HG02642 (cell line): ENCODE measurements around the gene NHEJ1.

ENCODE experiments used
- ATAC-seq: cut with Tn5 transposase; IDR thresholded peaks from one replicate; pipeline ENCODE4 v1.9.1; 2021; ENCODE audit warnings: mild to moderate bottlenecking; ENCODE audit not compliant: unreplicated experiment, poor library complexity

NHEJ1 gene

DNA sequence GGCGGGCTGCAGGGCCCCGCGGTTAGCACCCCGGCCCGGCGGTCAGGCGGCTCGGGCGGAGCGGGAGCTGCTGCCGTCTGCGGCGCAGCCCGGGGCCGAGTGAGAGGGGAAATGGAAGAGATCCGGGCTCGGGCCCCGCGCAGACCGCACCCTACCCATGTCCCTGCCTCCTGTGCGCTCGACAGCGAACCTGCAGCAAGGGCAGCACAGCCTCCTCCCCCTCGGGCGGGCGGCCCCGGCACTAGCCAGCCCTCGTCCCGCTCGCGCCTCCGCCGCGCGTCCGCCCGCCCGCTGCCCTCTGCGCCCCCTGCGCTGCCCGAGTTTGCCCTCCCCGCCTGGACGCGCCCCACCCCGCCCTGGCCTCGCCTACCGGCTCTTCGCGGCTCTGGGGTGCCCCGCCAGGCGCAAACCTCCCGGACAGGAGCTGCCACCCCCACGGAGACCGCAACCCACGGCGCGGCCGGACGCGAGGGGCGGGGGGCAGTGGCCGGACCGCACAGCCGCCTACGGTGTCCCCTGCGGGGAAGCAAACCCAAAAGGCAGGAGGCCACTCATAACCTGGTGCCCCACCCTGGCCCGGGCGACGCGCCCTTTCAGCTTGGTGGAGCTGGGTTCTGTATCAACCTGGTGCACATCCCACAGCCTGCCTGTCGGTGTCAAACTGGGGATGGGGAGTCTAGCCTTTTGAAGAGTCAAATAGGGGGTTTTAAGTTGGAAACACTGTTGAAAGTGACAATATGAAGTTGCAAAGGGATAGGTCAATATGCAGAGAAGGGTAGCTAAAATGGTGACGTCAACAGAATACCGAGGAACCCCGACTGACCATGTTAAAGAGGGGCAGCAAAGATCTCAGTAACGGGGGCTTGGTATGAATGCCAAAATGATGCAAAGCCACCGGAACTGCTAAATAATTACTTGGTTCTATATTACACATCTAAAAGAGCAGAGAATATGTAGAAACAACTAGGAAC lies 99.5 kb downstream of the NHEJ1 start, which contains the start of gene IHH:
IHH (minus strand) TSS at position 101 of the 971 bp plus-strand sequence. CDS start 454 bp downstream, outside the sequence.
- no peak for ATAC-seq

DNA sequence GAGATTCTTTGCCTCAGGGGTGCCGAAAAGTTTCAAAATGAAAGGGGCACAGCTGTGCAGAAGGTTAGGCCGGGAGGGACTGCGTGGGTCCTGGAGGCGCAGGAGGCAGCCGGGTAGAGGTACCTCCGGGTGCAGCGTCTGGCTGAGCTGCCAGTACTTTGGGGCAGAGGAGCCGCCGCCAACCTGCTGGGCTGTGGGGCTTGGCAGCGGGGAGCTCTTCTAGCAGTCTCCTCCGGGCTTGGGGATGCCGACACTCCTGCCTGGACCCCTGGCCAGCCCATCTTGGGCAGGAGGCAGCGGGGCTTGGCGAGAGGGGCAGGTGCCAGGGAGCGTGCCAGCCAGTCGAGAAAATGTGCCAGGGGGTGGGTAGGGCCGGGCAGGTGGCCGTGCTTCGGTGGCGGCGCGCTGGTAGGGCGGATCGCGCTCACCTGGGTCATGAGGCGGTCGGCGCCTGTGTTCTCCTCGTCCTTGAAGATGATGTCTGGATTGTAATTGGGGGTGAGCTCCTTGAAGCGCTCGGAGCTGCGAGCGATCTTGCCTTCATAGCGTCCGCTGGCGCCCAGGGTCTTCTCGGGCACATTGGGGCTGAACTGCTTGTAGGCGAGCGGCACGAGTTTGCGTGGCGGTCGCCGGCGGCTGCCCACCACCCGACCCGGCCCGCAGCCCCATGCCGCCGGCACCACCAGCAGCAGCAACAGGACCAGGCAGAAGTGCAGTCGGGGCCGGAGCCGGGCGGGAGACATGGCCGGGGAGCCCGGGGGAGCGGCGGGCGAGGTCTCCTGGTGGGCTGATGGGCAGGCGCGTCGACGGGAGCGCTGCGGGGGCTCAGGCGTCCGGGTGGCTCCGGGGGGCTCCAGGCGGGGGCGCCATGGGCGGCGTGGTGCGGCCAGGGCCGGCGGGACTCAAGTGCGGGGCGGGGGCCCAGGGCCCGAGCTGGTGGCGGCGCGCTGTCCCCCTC lies 100.6 kb downstream of the NHEJ1 start:
- ATAC-seq = no peak

DNA sequence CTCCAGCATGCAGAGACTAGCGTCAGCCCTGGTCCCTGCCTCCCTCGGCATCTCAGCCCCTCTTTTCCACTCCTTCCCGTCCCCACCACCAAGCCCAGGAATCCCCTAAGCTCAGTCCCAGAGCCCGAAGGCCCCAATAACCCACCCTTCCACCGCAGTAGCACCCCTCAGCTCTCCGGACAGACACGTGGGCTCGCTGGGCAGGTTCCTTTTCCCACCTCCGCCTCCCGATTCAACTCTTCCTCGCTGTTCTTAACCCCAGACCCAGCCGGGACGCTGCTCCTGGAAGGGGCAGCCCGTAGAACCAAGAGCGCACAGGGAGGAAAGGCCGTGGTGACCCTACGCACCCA lies 101.3 kb downstream of the NHEJ1 start:
- no peak for ATAC-seq

DNA sequence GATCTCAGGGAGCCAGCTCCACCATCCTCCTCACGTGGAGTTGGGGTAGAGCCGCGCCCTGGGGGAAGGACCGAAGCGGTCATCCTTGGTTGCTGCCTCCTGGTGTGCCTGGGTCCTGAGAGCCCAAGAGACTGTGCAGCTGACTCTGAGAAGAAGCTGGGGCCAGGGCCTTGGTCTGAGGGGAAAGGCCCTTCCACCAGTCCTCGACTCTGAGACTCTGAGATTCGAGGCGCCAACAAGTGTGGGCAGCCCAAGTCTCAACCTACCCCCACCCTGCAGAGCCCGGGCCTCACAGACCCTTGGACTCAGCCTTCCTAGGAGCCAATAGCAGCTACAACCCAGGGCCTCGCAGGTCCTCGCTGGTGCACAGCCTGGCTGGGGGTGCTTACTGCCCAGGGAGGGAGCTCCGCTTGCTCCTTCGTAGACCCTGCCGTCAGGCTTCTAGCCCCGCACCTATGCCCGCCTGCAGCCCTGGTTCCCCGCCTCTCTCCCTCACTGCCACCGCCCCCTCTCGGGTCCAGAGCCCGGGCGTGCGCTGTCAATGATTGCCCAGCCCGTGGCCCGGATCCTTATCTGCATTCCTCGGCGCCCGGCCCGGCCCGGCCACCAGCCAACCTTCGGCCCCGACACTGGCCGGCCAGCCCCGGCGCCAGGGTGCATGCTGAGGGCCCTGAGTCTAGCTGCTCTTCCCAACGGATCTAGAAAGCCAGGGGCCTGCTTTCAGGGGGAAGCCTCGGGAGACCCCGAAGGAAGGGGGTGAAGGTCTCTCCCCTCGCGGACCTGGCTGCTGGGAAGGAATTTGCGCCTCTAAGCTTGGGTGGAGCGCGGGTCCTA lies 101.9 kb downstream of the NHEJ1 start:
- ATAC-seq = no peak

DNA sequence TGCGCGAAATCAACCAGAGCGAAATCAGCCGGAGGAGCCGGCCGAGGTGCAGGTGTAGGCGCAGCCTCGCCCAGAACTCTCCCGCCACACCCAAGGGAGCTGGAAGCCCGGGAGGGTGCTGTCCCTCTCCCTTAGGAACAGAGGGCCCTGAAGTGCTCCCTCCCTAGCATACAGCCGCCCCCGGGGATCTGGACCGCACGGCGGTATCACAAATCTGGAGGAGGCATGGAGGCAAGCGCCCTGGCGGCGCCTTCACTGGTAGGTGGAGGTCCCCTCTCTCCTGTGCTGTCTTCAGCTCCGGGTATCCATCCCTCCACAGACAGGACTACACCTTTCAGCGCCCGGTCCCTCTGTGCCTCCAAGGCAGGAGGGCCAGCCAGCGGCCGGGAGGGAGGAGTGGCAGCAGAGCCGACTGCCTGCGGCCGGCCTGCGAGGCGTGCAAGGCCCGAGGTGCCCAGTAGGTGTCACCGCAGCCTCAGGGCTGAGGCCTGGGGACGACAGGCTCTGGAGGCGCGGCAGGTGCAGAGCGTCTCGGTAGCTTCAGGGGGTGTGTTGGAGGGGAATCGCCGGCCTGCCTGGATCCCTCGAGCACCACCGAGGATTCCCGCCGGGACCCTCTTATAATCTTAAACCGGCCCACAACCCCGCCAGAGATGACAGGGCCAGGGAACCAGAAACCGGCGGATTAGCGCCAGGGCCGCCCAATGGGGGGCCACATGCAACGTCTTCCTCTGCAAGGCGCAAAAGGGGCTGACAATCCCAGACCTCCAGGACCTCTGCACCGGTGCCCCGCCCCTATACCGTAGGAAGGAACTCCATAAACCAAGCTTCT lies 102.7 kb downstream of the NHEJ1 start:
- ATAC-seq = peak; percentile 95

DNA sequence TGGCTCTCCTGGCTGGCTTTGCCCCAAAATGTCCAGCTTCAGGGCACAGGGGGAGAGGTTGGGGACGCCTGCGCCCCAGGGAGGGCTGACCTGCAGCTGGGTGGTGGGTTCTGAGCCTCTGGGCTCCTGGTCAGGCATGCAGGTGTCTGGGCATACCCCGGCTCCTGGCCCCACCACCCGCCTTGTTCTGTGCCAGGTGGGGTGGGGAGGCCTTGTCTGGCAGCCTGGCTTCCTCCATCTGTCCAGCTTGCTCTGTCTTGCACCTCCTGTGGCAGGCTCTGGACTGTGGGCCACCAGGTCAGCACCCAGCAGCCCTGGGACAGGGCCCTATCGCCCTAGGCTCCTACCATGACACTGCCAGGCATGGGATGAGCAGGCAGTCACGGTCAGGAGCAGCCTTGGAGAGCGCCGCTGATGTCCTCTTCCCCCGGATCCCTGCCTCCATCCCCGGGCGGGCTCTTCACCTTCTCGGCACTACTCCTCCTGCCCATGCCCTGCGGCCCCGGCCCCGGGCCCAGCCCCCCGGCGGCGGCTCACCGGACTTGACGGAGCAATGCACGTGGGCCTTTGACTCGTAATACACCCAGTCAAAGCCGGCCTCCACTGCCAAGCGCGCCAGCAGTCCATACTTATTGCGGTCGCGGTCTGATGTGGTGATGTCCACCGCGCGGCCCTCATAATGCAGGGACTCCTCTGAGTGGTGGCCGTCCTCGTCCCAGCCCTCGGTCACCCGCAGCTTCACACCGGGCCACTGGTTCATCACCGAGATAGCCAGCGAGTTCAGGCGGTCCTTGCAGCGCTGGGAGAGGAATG lies 103.5 kb downstream of the NHEJ1 start:
- no peak for ATAC-seq

DNA sequence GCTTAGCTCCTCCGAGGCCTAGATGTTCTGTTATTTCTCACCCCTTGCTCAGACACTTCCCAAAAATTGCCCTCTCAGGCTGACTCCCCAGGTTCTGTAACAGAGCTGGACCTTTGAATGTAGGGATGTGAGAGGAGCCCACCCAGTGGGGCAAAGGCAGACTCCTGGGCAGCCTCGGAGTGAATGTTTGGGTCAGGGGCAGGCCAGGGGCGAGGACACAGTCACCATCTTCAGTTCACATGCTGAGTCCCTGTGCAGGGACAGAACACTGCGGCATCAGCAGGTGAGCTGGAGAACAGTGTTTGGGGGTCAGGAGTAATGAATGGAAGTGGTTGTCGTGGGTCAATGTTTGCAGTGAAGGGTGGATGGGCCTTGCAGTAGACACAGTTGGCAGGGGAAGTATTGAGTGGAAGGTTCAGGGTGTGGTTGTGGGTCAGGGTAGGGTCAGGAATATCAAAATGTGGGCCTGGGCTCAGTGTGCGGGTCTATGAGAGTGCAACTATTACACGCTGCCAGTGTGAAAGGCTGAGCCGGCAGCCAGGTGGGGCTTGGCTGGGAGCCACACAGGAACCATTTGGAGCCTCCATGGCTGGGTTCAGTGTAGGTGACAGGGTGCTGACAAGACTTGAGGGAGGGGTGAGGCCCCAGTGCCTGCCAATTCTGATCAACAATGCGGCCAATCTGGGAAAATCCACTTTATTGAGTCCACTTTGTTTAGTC lies 104.3 kb downstream of the NHEJ1 start:
- no peak for ATAC-seq

DNA sequence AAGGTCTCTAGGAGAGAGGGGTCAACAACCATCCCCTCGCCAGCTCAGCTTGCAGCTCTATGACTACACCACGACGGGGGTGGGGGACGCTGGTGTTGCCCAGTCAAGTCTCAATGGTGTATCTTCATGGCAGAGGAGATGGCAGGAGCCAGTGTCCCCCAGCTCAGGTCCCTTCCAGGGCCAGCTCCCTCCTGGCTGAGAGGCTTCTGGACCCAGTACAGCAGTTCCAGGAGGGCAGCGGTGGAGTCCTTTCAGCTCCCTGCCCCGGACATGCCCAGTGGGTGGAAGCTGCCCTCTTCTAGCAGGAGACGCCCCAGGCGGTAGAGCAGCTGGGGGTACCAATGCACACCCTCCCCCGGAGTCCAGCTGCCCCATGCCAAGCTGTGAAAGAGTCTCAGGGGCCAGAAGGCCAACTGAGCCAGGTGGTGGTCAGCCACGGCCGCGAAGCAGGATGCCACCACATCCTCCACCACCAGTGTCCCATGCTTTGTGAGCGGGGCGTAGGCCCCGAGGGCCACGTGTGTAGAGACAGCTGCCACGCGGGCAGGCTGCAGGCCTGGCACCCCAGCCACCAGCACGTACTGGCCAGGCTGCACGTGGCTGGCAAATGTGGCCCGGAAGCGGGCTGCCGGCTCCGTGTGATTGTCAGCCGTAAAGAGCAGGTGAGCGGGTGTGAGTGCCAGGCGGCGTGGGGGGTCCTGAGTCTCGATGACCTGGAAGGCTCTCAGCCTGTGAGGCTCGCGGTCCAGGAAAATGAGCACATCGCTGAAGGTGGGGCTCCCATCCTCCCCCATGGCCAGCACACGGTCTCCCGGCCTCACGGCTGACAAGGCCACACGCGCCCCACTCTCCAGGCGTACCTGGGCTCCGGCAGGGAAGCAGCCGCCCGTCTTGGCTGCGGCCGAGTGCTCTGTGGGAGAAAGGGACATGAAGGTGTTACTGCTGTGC lies 105.4 kb downstream of the NHEJ1 start:
- ATAC-seq = no peak

DNA sequence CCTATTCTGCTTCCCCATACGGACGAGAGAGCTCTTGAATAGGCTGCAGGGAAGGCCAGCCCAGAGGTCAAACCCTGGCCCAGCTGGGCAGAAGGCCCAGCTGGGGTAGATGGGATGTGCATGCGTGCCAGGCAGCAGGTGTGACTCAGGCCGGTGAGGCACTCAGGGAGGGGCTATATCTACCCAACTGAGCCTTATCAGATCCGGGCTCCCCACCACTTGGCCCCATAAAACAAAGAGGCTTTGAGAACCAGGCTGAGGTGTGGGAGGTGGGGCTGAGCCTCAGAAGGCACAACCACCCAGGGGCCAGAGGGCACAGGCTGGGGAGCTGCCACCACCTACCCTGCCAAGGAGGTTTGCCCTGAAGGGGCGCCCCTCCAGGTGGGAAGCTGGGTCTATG lies 111.3 kb downstream of the NHEJ1 start:
- no peak for ATAC-seq

DNA sequence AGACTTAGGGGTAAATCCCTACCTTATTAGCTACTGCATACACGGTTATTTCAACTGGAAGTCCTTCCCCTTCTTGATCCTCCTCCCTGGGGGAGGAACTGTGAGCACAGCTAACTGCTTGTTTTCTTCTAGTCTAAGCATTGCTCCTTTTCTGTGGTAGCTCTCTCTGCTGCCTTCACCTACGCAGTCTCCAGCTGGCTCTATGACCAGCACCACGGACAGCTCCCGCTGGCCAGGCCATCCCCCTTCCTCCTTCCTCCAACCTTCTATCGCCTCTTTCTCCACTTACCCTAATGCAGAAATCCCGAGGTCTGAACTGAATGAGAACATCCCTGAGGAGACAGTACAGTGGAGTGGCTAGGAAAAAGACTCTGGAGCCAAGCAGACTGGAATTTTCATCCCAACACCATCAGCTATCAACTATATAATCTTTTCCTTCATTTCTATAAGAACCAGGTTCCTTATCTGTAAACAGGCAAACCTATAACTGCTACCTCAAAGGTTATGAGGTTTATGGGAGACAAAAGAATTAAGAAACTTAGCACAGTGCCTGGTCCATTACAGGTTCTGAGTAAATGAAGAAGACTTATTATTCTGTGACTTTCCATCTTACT lies 114.6 kb downstream of the NHEJ1 start:
- no peak for ATAC-seq

DNA sequence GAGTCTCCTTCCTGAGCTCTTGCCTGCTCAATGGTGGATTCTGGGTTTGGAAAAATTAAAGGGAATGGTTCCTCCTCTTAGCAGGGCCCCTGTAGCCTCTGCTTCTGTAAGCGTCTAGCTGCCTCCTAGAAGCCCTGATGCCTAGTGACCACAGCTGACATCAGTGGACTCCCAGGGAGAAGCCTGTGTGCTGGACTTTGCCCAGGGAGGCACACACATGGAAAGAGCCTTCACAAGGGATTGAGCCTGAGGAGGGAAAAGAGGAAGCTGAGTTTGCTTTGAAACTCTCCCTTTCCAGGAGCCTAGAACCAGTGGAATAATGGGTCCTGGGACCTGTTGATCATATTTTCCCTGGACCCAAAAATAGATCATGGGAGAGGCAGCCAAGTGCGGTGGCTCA lies 117.9 kb downstream of the NHEJ1 start:
- no peak for ATAC-seq

DNA sequence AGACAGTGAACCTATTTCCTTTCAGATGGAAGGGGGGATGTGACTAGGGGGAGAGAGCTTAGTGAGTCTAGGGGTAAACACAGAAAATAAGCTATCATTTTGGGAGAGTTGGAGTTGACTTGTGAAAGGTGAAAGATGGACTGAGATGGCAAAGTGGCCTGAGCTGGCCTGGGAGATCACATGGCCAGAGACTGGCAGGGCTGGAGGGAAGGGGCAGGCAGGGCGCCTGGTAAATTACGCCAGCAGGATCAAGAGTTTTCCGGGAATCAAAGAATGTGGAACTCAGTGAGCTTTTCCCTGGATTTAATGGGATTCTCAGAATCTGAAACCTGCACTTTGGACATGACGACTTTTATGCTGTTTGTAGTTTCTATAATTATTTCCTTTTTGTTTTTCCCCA lies 118.5 kb downstream of the NHEJ1 start:
- no peak for ATAC-seq

DNA sequence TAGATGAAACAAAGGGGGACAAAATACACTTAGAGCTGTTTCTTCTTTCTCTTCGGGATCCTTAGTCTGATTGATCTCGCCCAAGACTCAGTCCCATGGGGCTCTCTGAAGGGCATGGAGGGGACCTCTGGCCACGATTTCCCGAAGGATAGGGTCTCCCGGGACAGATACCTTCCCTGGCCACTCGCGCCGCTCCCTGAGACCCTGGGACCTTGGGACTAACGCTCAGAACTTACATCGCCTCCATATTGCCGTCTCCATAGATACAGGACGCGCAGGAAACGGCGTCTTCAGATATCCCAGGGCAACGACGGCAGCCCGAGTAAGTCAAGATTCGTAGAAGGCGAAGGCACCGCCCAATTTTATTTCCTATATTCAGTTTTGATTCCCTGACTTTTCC lies 119.4 kb downstream of the NHEJ1 start, which contains the start of gene CFAP65:
CFAP65 (minus strand) TSS at position 265 of the 400 bp plus-strand sequence. CDS start 2,468 bp downstream, outside the sequence.
- no peak for ATAC-seq

DNA sequence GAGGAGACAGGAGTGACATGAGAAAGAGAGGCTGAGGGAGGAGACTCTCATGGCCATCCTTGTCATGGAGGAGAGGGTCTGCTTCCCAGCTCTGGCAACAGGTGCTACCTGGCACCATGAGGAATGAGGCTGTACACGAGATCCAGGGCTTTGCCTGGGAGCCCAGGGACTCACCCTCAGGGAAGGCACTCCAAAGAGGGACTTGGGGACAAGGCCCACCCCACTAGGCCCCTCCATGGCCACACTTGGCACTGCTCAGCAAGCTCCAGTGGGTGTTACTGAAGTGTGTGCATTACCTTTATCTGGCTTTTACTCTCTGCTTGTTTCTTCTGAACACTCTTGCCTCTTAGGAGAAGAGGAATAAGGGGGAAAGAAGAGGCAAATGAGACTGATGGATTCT lies 122.0 kb downstream of the NHEJ1 start:
- ATAC-seq = no peak

DNA sequence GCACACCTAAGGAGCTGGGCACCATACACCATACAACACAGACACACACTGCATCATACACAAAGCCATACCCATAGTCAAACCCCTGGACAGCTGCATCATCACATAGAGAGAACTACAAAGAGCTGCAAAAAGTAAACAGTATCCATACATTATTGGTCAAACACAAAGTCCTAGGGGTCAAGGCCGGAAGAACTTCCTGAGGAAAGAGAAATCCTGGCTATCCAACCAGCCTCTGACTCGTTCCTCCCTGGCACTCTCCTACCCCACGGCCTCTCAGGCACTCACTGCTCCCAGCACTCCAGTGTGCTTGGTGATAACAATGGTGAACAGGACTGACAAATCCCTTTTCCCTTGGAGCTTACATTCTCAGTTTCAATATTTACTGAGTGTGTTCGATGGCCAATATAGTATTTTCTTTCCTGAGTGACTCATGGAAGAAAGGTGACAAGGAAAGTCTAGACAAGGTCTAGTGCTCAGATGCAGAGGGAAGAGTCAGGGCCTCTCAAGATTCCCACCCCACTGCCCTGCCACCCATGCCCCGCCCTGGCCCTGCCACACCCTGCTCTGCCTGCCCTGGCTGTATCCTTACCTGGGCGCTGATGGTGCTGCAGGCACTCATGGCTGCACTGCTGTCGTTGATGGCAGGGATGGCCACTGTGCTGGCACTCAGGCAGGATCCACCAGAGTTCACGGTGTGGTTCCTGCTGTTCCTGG lies 122.7 kb downstream of the NHEJ1 start:
- no peak for ATAC-seq

DNA sequence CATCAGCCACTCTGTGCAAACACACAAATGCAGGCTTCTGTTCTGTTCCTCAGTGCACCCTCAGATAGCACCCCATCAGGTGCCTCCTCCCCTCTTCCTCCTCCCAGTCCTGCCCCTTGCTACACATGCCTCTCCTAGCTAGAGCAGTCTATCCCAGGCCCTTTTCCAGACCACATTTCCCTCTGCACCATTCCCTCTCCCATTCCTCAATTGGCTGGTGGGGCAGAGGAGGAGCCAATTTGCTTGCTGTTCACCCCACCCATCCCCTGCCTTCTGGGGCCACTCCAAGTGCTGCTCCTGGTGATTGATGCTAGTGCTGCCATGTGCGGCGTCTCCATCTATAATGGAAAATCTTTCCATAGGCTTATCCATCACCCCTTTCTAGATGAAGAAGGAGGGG lies 124.7 kb downstream of the NHEJ1 start:
- no peak for ATAC-seq
